Stimulated activated CD4-positive, alpha-beta T cell treated with anti-CD3 and anti-CD28 coated beads, Interleukin-2, amount 100 ng/mL, for 24 hours (primary cell): ENCODE measurements around the gene DDN.
A peak's percentile ranks its signal among the peaks of the same experiment; 100 is the strongest.

ENCODE experiments used
- DNase-seq, 2 donors: peaks; one replicate each; pipeline ENCODE4 v3.0.0-alpha.2; 2020

DDN gene

DNA sequence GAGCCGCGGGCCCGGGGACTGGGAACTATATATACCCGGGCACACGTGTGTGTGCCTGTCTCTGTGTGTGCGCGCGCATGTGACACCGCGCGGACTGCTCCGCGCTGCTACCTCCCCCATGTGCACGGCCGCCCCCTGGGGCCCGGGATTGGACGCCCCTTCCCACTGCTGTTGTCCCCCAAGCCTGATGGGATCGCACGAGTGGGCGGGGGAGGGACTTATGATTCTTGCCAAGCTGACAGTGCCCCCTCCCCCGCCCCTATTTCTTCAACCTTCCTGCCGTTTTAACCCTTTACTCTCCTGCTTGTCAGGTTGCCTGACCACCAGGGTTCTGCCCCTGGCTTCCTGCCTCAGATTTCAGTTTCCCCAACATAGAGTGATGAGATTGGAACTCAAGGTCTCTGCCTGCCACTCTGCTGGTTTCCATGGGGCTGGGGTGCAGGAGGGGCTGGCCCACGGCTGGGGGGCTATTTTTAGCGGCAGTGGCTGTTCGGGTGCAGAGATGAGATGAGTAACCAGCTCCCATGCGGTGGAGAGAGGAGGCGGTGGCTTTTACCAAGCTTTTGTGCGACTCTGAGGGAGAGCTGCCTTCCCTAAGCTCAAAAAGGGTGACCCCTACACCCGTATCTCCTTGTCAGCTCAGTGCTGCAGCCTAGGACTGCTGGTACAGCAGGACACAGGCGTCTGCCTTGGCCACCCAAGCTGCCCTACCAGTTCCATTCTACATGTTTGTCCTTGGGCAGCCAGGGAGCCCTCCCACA lies at the start of gene DDN:
TSS of gene DDN (minus strand) at position 5 of the 761 bp plus-strand sequence. CDS start 88 bp downstream, outside the sequence.
- DNase-seq: peak; percentile 52 to 59

DNA sequence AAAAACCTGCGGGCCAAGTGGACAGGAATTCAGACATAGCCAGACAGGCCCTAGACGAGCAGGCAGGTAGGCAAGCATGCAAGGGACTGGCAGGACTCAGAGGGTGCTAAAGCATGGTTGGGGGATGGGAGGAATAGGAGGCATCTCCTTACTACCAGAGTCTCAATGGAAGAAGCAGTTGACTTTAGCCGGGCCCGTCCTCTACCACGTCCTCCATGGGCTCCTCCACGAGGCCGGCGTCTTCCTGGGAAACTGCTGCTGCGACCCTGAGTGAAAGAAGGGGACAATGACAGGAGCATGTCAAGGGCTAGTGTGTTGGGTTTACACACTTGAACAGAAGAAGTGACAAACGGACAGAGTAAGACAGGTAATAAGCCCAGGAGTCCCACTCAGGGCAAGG lies 49.8 kb upstream of the DDN start:
- DNase-seq: no peak

DNA sequence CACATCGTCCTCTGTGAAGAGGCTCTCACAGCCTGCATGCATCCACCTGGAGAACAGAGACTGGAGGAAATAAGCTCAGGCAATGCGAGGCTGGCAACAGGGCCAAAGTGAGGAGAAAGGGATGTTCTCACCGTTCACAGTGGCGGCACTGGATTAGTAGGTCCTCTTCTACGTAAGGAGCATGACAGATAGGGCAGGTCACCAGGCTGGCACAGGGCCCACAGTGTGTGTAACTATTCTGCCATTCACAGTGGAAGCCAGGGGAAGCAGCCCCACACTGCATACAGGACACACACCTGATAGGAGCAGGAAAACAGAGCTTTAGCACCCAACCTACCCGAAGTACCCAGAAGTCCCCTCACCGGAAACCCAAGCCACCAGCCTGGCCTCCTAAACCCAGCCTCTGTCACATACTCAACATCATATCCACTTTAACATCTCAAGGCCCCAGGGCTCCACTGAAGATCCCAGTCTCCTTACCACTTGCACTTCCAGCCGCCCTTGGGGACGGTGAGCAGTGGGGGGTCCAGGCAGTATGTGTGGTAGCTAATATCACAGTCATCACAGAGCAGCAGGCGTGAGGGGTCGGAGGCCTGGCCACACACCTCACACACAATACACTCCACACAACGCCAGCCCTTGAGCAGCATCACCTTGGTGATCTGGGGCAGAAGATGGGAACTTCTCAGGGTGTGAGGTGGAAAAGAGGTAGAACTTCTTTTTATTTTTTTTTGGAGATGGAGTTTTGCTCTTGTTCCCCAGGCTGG lies 47.1 kb upstream of the DDN start:
- no peak for DNase-seq

DNA sequence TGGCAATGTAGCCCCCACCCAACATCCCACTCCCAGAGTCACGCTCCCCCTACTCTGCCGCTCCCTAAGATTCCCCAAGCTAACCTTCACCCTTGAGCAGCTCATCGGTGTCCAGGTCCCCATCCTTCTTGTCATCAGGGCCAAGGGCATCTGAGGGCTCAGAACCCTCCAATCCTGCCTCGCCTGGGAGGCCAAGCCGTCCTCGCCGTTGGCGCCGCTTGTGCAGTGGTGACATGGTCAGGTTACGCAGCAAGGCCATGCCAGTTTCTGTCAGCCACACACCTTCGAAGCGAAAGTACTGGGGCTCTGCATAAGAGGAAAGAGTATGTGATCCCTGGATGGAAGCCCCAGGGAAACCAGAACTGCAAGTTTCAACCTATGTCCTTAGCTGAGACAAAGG lies 45.5 kb upstream of the DDN start:
- no peak for DNase-seq

DNA sequence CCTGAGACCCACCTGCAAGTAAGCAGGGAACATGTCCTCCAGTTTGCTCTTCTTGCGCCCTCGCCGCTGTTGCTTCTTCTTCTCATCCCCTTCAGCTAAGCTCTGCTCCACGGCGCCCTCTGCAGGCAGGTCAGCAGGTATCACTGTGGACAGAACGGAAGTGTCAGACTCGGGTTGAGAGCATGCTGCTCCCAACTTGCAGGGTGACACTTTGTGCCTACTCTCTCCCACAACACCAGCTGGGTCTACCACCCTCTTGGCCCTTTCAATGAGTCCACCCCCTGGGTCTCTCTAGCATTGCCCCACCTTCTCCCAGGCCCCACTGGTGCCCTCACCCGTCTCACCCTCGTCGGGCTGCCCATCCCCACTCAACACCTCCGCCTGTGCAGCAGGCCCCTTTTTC lies 44.7 kb upstream of the DDN start:
- DNase-seq: peak; percentile 85 to 86

DNA sequence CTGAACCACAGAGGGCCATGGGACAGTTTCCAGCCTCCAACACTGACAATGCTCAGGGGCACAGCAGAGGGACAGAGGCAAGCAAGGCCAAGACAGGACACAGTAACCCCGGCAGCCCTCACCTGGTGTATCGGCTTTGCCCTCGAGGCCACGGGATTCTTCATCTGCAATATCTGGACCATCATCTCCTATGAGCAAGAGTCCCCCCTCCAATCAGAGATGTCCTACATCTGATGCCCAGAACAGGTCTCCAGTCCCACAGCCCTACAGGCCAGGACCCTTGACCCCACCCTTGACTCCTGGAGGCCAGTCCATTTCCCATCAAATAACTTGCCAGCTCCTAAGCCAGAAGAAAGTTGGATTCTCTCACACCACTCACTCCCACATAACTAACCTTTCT lies 44.1 kb upstream of the DDN start:
- DNase-seq: no peak

DNA sequence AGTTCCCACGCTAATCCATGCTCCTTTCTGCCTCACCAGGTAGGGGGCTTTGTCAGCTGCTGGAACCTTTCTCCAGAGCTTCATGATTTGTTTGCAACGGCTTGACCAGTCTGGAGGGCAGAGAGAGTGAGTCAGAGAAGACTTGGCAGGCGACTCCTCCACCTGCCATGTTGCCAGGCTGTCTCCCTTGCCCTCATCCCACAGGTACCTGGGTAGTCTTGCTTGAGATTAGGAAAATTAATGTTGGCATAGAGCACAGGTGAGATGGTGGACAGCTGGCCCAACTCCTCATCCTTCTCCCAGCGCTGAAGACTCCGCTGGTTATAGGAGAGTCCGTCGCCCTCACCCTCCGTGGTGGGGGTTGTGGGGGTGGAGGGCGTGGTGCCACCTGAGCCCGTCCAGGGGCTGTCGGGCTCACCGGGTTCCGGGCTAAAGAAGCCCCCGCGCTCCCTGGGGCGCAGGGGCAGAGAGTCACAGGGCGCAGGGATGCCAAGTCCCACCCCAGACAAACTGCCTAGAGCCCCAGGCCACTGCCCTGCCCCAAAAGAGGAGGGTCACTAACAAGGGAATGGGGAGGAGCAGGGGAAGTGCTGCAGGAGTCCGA lies 42.8 kb upstream of the DDN start:
- DNase-seq: no peak

DNA sequence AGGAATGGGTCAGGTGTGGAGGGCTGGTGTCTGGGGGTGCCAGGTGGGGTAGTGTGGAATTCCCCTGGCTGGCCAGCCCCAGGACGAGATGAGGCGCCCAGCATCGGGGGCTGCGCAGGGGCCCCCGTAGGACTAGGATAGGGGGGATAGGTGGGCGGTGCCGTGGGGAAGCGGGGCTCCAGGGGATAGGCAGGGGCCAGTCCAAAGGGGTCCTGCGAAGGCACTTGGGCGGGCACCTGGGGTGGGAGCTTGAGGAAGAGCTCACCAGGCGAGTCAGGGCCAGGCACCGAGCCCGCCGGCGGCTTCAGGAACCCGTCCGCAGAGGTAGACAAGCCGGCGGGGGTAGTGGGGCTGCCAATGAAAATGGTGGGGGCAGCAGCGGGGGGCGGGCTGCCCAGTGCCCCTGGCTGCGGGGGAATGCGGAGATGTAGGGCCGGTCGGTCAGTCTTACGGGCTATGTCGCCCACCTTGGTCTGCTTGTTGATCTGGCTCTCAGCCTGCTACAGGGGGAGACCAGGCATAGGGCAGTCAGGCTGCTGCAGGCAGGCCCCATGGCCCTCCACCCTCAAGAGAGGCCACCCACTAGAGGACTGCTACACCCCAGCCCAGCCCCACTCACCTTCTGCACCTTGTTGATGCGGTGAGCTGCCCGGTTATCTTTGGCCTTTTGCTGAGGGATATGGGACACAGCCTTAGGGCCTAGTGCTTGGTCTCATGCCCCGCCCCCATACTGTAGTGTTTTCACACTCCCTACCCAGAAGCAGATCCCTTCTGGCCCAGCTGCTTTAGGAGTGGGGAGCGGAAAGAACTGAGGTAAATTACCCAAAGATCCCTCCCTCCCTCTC lies 42.1 kb upstream of the DDN start:
- DNase-seq: no peak

DNA sequence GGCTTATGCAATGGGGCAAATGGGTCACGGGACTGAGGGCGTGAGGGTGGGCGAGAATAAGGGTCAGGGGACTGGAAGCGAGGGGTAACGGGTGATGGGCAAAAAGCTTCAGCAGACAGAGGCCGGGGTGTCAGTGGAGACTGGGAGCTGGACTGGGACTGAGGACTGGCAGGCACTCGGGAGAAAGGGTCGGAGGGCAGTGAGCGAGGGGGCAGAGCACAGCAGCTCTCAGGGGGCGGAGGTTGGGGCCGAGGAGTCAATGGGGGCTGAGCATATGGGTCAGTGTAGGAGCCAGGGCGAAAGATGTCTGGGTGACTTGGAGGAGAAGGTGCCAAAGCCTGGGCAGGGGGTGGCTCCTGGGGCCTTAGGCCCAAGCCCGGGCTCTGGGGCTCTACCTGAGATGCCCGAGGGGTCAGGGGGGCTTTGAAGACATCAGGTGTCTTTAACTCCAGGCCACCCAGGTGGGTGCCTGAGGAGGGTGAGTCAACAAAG lies 41.2 kb upstream of the DDN start:
- no peak for DNase-seq

DNA sequence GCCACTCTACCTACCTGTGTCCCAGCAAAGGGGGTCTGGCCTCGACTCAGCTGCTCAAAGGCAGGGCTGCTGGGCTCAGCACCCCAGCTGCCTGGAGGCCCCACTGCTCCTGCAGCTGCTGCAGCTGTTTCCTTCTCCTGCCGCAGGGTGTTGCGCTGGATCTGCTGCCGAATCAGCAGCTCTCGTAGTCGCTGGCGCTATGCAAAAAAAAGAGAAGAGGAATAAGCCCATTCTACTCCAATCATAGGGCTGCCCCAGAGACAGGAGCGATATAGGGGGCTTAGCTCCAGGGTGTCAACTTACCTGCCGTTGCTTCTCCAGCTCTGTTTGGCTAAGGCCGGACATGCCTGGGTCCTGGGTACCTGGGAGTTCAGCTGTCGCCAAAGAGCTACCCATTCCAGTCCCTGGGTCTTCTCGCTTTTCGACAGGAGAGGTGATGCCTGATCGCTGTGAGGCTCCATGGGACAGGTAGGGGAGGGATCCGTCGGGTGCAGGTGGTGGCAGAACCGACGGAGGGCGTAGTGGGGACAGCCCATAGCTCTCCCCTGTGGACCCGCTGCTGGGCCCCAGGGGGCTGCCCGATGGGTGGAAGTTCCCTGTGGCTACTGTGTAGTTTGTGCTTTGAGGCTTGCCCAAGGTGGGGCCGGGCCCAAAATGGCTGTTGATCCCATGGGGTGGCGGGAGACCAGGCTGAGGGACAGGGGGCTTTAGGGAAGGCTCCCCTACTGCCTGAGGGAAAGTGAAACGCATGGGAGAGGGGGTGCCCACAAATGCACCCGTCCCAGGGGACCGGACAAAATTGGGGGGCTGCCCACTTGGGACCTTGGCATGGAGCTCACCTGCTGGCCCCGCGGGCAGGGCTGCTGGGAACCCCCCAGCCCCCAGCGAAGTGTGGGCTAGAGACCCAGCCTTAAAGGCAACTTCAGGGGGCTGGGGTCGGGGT lies 40.5 kb upstream of the DDN start:
- DNase-seq: no peak

DNA sequence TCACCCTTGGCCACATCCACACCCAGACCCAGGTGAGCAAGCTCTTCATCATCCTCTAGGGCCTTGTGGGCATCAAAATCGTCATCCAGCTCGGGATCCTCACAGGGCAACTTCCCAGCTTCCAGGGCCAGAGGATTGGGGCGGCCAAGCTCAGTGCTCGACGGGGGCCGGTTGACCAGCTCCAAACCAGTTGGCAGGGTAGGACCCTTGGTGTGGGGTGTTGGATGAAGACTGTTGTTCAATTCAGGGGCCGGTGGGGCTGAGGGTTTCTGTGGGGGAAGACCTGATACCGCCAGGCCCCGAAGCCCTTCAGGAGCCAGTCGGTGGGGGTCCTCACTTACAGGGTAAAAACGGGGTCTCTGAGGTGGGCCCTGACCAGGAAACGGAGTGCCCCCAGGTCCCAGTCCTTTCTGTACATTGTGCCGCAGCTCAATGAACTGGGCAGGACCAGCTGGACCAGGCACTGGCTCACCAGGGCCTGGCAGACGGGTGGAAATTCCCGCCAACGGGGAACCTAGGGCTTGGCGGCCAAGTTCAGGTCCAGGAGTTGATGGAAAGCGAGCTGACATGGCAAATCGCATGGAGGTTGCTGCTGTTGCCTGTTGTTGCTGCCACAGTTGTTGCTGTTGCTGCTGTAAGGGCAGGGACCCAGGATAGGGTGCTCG lies 39.2 kb upstream of the DDN start:
- no peak for DNase-seq

DNA sequence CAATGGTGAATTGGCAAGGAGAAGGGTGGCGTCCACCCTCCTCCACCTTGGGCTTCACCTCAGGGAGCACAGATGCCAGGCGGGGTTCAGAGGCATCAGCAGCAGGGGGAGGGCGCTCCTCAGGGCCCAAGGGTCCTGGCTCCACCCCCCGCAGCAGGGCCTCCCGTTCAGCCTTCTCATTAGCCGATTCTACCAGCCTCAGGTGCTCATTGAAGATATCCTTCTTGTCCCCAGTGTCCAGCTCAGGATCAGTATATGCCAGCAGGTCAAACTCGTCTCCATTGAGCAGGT lies 38.7 kb upstream of the DDN start:
- DNase-seq: no peak

DNA sequence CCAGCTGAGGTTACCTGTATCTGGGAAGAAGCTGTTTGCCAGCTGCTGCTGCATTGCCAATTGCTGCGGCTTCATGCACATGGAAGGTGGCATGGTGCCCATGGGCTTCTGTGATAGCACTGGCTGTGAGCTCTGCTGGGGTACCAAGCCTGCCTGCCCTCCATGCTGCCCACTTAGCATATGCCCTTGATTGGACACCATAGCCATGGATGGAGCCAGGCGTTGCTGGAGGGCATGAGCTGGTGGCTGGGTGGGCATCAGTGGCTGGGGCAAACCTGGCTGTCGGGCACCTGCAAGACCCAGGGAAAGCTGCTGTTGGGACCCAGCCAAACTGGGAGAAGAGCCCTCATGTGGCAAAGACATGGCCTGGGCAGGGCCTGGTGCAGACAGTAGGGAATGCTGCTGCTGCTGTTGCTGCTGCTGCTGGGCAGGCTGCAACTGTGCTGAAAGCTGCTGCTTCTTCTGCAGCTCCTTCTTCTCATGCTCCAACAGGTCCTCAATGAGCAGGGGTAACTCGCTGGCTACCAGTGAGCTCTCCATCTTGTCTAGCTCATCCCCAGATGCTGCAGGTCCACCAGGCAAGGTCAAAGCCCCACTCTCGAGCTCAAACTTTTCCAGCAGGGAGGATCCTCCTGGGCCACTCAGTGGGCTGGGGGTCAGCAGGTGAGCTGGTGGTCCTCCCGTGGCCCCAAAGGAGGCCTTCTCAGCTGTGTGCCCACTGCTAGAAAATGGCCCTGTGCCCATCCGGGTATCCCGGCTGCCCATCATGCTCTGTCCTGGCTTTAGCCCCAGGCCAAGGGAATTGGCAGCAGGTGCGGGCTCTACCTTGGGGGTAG lies 38.2 kb upstream of the DDN start:
- DNase-seq: no peak

DNA sequence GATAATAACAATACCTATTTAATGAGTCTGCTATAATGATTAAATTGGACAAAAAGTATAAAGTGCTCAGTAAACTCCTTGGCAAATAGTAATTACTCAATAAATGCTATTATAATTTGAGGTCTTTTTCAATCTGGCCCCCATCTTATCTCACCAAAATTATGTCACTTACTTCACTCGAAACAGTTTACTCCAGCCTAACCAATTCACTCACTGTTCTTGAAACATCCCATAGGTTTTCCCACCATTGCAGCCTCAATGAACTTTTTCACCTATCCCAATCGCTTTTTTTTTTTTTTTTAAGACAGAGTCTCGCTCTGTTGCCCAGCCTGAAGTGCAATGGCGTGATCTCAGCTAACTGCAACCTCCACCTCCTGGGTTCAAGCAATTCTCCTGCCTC lies 36.9 kb upstream of the DDN start:
- no peak for DNase-seq

DNA sequence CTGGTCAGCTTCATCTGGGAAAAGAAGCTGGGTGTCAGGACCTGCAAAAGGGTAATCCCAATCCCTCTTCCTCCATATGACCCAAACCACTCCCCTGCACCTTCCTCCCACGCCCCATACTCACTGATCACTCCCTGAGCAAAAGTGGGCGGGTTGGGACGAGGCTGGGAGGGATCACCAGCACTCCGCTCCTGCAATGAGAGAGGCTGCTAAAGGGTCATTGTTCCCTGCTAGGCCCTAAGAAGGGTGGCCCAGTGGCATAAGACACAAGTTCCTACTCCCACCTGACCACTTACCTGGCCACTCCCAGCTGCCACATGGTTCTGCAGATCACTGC lies 35.1 kb upstream of the DDN start:
- DNase-seq: no peak

DNA sequence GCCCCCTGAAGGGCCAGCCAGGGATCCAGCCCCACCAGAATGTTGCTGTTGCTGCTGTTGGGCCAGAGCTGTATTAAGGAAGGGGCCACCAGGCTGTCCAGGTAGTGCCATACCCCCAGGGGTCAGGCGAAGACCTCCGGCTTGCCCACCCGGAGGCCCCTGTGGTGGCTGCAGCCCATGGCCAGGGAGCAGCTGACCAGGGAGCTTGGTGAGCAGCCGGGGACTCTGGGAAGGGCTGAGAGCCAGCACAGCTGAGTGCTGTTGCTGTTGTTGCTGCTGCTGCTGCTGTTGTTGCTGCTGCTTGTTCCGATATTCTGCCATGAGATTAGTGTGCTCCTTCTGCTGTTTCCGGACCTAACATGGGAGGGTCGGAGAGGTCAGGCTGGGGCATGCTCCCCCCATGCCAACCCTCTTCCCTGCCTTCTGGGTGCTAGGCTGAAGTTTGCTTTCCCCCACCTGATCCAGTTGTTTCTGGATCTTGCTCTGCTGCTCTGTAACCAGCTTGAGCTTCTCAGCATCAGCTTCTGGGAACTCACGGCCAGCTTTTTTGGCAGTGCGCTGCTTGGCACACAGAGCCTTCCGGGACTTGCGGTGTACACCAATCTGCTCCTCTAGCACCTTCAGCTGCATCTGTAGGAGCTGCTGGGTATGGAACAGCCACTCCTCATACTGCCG lies 34.6 kb upstream of the DDN start:
- no peak for DNase-seq

DNA sequence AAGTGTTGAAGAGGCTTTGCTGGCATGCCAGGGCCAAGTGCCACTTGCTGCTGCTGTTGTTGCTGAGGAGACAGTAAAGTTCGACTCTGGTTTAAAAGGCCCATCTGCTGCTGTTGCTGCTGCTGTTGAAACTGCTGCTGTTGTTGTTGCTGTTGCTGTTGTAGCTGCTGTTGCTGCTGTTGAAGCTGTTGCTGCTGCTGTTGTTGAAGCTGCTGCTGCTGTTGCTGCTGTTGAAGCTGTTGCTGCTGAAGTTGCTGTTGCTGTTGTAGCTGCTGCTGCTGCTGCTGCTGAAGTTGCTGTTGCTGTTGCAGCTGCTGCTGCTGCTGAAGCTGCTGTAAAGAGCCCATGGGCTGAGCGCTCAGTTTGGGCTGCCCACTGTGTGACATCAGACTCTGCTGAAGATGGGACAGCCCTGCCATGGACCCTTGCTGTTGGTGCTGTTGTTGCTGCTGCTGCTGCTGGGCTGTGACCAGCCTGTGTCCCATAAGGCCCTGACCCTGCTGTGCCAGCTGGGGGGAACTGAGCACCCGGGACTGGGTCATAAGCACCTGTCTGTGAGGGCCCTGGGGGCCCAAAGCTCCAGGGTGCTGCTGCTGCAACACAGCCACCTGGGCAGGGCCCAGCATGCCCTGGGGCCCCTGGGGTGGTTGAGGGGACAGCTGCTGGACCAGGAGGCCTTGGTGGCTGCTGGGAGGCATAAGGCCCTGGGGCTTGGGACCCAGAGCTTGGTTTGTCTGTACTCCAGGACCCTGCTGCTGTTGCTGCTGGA lies 33.7 kb upstream of the DDN start:
- DNase-seq: no peak

DNA sequence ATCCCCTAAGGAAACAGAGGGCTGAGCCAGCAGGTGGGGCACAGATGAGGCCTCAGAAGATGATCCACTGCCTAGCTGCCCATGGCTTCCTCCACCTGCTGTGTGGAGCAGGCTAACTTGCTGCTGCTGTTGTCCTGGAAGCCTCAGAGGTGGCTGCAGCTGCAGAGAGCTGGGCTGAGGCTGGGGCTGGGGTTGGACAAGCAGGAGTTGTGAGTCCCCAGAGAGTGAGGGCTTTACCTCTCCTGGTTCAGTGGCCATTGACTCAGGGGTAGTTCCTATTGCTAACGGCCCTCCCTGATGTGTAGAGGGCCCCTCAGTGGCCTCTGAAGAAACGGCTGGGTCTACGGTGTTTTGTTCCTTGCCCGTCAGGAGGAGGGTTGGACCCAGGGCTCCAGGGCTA lies 33.1 kb upstream of the DDN start:
- DNase-seq: no peak

DNA sequence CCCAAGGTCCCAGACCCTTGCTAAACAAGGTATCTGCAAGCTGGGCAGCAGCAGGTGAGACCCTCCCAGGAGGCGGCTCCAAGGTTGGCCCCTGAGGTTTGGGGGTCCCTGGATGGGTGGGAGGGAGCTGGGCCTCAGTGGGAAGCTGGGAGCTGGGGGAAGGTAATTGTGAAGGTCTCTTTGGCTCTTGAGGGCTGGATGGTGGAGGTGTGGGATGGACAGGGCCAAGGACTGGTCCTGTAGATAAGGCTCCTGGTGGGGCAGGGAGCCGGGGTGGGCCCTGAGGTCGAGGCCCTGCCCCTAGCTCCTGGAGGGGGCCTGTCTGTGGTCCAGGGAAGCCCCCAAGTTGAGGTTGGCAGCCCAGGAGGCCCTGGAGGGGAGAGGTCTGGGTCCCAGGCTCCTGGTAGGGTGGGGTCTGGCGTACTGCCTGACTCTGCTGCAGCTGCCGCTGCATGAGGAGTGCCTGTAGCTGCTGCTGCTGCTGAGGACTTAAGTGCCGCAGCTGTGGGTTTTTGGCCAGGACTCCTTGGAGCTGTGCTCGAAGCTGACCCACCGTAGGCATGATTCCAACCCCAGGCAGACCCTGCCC lies 32.5 kb upstream of the DDN start:
- DNase-seq: no peak
